Smooth muscle cell (in vitro differentiated cells): Measurements from ENCODE around the gene SPAAR. TPM values are rescaled to one million over a fixed set of nuclear protein-coding genes. Genes with fewer than 3 reads are reported as not detected.

Experiments
- DNase-seq: peaks from one replicate; lab custom pipeline; 2025; ENCODE audit not compliant: unreplicated experiment; lab: John Stamatoyannopoulos, UW
- H2AFZ ChIP-seq: fragments of 200-600 bp; sonication (generic); 2 replicates; pipeline ENCODE4 v1.6.0; 2016; ENCODE audit warnings: antibody characterized with exemption, low read depth, mild to moderate bottlenecking
- H3F3A ChIP-seq: fragments of 200-600 bp; sonication (generic); 2 replicates; pipeline ENCODE4 v1.6.0; 2017; ENCODE audit warnings: antibody characterized with exemption, low read depth
- H3K27ac ChIP-seq: fragments of 200-600 bp; sonication (generic); 2 replicates; pipeline ENCODE4 v1.5.1; 2016; ENCODE audit warnings: low read depth, mild to moderate bottlenecking
- H3K27me3 ChIP-seq: fragments of 200-600 bp; sonication (generic); 2 replicates; pipeline ENCODE4 v1.6.1; 2016; ENCODE audit warnings: low read depth, mild to moderate bottlenecking
- H3K36me3 ChIP-seq: fragments of 200-600 bp; sonication (generic); 2 replicates; pipeline ENCODE4 v1.5.1; 2016; ENCODE audit warnings: low read depth
- H3K4me1 ChIP-seq: fragments of 200-600 bp; sonication (generic); 2 replicates; pipeline ENCODE4 v1.5.1; 2016; ENCODE audit warnings: low read depth
- H3K4me2 ChIP-seq: fragments of 200-600 bp; sonication (generic); 2 replicates; pipeline ENCODE4 v1.6.0; 2016; ENCODE audit warnings: mild to moderate bottlenecking
- H3K4me3 ChIP-seq: fragments of 200-600 bp; sonication (generic); 2 replicates; pipeline ENCODE4 v1.5.1; 2016; ENCODE audit warnings: mild to moderate bottlenecking
- H3K79me2 ChIP-seq: fragments of 200-600 bp; sonication (generic); 2 replicates; pipeline ENCODE4 v1.6.0; 2016; ENCODE audit warnings: low read depth, mild to moderate bottlenecking
- H3K9ac ChIP-seq: fragments of 200-600 bp; sonication (generic); 2 replicates; pipeline ENCODE4 v1.6.0; 2016; ENCODE audit warnings: low read depth
- H3K9me3 ChIP-seq: fragments of 200-600 bp; sonication (generic); replicated peaks from 2 replicates; pipeline ENCODE4 v1.5.1; 2016; ENCODE audit warnings: low read depth
- H4K20me1 ChIP-seq: fragments of 200-600 bp; sonication (generic); 2 replicates; pipeline ENCODE4 v1.6.0; 2016; ENCODE audit warnings: low read depth
- CTCF ChIP-seq: fragments of 200-600 bp; sonication (generic); IDR thresholded peaks from 2 replicates; pipeline ENCODE4 v1.5.1; 2017; ENCODE audit warnings: borderline replicate concordance, mild to moderate bottlenecking, antibody characterized with exemption; ENCODE audit not compliant: insufficient read depth, poor library complexity, severe bottlenecking
- WGBS: methylation state at CpG from one replicate; pipeline ENCODE4 v1.1.7; 2016; ENCODE audit warnings: low lambda C conversion rate; 5-methylcytosine and 5-hydroxymethylcytosine counted together
- polyA plus RNA-seq: library from polyadenylated mRNA; unstranded; fragments of >200 nt; fragmentation: Nextera tagmentation; extraction: Ambion mirVana; gene quantifications from 2 replicates; pipeline ENCODE4 v1.2.1, GENCODE V29; 2016
- total RNA-seq: library from RNA; depleted of rRNA; stranded (reverse); fragments of >200 nt; gene quantifications from 2 replicates; pipeline ENCODE4 v1.2.3, GENCODE V29; 2014

Gene SPAAR
- total and polyA plus RNA-seq, 2 experiments from 2014 or later, result 0.26 TPM; not detected in 1

- TF ChIP-seq CTCF, result no peak
Measured at GRCh38 chr9:35863583-35863982, 45.7 kb upstream of the SPAAR start.

GRCh38 chr9:35864695-35865255, 44.5 kb upstream of the SPAAR start:
- Histone ChIP-seq H3K9me3 (no peaks in the 10 kb centered on the region), H3K79me2 (no peaks in the 10 kb centered on the region), H3K4me2 (no peak overlapping the region), H2AFZ (no peak overlapping the region), H3K4me3 (no peak overlapping the region), H3K4me1 (no peaks in the 10 kb centered on the region), H3K36me3 (no peaks in the 10 kb centered on the region), H3K27me3 (peaks cover 15% of the 10 kb centered on the region), H3K27ac (no peak overlapping the region), H3K9ac (no peak overlapping the region), H4K20me1 (no peaks in the 10 kb centered on the region), H3F3A (no peaks in the 10 kb centered on the region)
- no peak for TF ChIP-seq CTCF
- WGBS, result 88% methylated on average over 8 of the region's 8 CpGs
- no peak for DNase-seq

More at GRCh38 chr9:35863583-35863982, 45.7 kb upstream of the SPAAR start:
- no peak for DNase-seq
- H3K36me3 ChIP-seq, result no peaks in the 10 kb centered on the region
- no peak overlapping the region for H3K9ac ChIP-seq
- H3K4me1 ChIP-seq, result no peaks in the 10 kb centered on the region
- peaks cover 15% of the 10 kb centered on the region for H3K27me3 ChIP-seq
- H3F3A ChIP-seq, result no peaks in the 10 kb centered on the region
- H3K79me2 ChIP-seq, result no peaks in the 10 kb centered on the region
- no peaks in the 10 kb centered on the region for H4K20me1 ChIP-seq
- no peaks in the 10 kb centered on the region for H3K9me3 ChIP-seq
- WGBS, result 77% methylated on average over 8 of the region's 8 CpGs
- no peak overlapping the region for H3K4me3 ChIP-seq
- no peak overlapping the region for H2AFZ ChIP-seq
- no peak overlapping the region for H3K4me2 ChIP-seq
- H3K27ac ChIP-seq, result no peak overlapping the region

GRCh38 chr9:35867538-35867937, 41.8 kb upstream of the SPAAR start:
- Histone ChIP-seq H3K4me3 (no peak overlapping the region), H4K20me1 (no peaks in the 10 kb centered on the region), H2AFZ (no peak overlapping the region), H3K9me3 (no peaks in the 10 kb centered on the region), H3F3A (no peaks in the 10 kb centered on the region), H3K27me3 (peaks cover 4% of the 10 kb centered on the region), H3K9ac (no peak overlapping the region), H3K4me1 (no peaks in the 10 kb centered on the region), H3K4me2 (no peak overlapping the region), H3K27ac (no peak overlapping the region), H3K79me2 (no peaks in the 10 kb centered on the region), H3K36me3 (no peaks in the 10 kb centered on the region)
- no peak for TF ChIP-seq CTCF
- WGBS, result 88% methylated on average over 4 of the region's 4 CpGs
- DNase-seq, result no peak

GRCh38 chr9:35868933-35869332, 40.4 kb upstream of the SPAAR start:
- Histone ChIP-seq H3K36me3 (no peaks in the 10 kb centered on the region), H3K9me3 (no peaks in the 10 kb centered on the region), H3K4me2 (no peak overlapping the region), H3F3A (no peaks in the 10 kb centered on the region), H3K4me3 (no peak overlapping the region), H3K27me3 (peaks cover 4% of the 10 kb centered on the region), H3K9ac (no peak overlapping the region), H3K27ac (no peak overlapping the region), H3K4me1 (no peaks in the 10 kb centered on the region), H2AFZ (no peak overlapping the region), H4K20me1 (no peaks in the 10 kb centered on the region), H3K79me2 (no peaks in the 10 kb centered on the region)
- no peak for DNase-seq
- TF ChIP-seq CTCF, result no peak
- 89% methylated on average over 1 of the region's 2 CpGs for WGBS
